Raji (cell line): ENCODE data around the gene SLC39A11.

Experiments used
- POLR2A ChIP-seq: IDR thresholded peaks from 2 replicates; pipeline ENCODE4 v1.6.1; 2011; ENCODE audit warnings: low read depth, low read length, control low read depth; ENCODE audit not compliant: insufficient read depth

Gene SLC39A11

DNA sequence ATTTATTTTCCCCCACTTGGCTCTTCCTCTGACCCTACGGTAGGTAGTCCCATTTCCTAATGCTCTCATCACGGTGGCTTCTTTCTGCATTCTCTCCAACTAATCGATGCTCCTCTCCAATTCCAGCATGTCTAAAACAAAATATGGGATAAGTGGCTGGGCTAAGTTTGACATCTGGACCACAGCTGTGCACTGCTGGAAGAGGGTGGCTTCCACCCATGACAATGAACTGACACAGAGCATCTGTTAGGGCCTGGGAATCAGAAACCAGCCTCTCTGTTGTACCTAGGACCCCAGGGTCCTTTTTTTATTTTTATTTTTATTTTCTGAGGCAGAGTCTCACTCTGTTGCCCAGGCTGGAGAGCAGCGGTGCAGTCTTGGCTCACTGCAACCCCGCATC lies 29.0 kb upstream of the SLC39A11 start:
- no peak for TF ChIP-seq POLR2A

DNA sequence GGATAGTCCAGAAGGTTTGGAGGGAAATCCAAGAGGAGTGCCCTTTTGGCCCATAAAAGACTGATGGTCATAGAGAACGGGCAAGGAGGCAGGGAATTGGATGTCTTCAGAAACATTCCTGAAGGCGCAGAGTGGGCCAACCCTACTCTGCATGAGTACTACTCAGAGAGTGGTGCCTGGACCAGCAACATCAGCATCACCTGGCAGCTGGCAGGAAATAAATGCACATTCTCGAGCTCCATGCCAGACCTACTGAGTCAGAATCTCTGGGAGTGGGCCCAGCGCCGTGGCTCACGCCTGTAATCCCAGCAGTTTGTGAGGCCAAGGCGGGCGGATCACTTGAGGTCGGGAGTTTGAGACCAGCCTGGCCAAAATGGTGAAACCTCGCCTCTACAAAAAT lies 27.1 kb upstream of the SLC39A11 start:
- TF ChIP-seq POLR2A = no peak

DNA sequence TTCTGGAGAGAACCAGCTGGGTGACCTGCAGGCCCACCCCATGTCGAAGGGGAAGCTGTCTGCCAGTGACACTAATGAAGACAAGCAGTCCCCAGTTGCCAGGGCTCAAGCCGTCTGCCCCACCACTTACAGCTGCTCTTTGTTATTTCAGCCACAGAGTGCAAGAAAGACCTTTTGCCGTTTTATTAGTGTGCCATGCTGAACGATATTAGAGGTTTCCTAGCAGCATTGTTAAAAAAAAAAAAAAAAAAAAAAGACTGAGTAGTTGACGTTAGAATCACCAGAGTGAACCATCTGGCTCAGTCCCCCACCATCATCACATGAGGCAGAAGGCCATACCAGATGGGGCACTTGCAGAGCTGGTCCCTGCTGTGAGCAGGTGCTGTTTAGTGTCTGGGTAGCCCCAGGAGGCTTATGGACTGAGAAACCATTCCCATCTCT lies 26.5 kb upstream of the SLC39A11 start:
- no peak for TF ChIP-seq POLR2A

DNA sequence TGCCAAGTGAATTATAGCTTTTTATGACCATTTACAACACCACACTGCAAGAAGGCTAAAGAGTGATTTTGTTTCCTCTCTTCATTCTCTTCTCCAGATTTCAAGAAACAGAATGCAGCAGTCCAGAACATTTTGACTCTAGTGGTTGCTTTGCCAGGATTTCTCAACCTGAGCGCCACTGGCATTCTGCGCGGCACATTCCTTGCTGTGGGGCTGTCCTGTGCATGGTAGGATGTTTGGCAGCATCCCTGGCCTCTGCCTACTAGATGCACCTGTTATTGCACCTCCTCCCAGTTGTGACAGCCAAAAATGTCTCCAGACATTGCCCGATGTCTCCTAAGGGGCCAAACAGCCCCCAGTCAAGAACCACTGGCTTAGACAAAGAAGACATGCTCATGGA lies 25.7 kb upstream of the SLC39A11 start:
- no peak for TF ChIP-seq POLR2A

DNA sequence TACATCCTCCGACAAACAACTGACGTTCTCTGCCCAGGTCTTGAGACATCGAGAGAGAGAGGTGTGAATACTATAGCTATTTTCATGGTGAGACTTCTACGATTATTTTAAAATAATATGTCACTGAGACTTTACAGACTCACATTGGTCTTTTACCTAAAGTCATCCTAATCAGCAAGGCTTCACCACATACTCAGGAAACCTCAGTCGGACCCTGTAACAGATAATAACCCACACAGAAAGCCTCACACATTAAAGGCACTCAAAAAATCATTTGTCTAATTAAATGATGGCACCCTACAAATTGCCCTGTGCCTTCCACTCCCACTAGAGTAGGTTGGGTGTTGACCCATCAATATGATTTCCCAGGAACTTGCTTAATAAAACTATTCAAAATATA lies 19.8 kb upstream of the SLC39A11 start:
- no peak for TF ChIP-seq POLR2A

DNA sequence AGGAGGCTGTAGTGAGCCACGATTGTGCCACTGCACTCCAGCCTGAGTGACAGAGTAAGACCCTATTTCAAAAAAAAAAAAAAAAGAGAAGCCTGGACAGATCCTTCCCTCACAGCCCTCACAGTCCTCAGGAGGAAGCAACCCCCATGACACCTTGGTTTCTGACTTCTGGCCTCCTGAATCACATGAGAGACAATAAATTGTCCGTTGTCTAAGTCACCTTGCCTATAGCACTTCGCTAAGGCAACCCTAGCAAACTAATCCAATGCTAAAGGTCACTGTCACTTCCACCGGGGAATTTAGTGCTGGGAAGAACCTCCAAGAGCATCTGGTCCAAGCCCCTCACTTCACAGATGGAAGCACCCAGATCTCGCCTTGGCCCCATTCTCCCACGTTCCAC lies 18.9 kb upstream of the SLC39A11 start:
- no peak for TF ChIP-seq POLR2A

DNA sequence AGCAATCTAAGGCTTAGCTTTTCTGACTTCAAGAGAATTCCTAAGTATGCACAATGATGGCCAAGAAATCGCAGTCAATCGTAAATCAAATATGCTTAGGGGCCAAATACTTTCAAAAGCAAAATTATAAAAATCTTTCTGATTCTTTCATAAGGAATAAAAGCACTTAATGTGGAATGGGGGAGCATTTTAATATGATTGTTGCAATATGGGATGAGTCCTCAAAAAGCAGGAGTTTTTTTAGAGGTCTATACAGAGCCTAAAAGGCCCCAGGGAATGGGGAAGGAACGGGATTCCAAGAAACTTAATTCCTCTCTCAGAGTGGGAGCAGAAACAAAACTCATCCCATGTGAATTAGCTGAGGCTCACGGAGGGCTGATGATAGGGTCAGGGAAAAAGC lies 14.7 kb upstream of the SLC39A11 start:
- TF ChIP-seq POLR2A = no peak

DNA sequence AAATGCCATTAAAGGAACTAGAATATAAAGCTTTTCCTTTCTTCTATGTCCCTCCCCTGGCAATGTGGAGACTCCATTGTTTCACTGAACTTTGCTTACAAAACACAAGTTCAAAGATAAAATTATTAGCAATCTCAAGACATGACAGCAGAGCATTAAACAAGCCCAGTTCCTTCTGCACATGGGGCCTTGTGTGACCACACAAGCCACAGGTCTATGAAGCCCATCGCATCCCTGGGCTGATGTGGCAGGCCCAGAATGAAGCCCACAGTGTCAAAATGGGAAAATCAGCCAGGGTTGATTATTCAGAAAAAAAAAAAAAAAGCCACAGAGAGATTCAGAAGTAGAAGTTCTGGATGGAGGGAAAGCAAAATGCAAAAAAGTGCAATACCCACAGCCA lies 12.9 kb upstream of the SLC39A11 start:
- TF ChIP-seq POLR2A = no peak

DNA sequence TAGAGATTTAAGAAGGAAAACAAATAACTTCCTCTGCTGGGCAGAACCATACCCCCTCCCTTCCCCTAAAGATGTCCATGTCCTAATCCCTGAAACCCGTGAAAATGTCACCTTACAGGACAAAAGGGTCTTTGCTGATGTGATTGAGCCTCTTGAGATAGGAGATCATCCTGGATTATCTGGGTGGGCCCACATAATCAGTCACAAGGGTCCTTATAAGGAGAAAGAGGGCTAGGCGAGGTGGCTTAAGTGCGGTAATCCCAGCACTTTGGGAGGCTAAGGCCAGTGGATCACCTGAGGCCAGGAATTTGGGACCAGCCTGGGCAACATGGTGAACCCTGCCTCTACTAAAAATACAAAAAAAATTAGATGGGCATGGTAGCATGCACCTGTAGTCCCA lies 12.0 kb upstream of the SLC39A11 start:
- TF ChIP-seq POLR2A = no peak

DNA sequence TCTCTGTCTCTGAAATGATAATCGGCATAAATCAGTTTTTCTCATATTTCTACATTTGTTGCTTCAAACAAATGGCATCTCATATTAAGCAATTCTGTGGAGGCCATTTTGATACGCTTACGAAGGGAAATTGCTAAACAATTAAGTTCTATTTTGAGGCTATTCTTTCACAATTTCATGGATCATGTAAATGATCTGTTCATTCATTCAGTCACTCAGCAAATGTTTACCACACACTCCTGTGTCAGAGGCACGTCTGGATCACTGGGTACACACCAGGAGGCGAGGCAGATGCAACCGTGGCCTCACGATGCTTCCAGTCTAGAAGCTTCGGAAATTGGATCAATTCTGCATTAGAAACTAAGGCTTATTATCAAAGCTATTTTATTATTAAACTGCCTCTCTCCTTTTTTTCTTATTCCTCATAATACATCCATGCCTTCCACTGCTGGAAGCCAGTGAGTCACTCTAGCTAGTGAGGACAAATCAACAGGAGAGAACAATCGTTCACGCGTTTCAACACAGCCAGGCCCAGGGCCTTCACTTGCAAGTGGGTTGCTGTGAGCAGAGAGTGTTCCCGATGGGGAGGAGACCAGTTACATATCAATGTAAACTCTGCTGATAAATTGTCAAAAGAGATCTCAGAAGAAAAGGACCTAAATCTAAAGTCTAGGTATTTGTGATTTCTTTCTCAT lies 11.3 kb upstream of the SLC39A11 start:
- no peak for TF ChIP-seq POLR2A

DNA sequence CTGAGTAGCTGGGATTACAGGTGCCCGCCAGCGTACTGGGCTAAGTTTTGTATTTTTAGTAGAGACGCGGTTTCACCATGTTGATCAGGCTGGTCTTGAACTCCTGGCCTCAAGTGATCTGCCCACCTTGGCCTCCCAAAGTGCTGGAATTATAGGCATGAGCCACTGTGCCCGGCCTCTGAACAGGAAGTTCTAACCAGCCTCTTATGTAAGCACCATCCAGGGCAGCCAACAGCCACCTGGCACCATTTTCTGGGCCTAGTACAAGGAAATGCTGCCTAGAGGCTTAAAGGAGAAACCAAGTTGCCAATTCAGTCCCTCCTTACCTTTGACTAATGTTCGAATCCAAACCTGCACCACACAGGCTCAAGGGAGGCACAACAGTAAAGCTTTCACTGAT lies 8.5 kb upstream of the SLC39A11 start:
- no peak for TF ChIP-seq POLR2A

DNA sequence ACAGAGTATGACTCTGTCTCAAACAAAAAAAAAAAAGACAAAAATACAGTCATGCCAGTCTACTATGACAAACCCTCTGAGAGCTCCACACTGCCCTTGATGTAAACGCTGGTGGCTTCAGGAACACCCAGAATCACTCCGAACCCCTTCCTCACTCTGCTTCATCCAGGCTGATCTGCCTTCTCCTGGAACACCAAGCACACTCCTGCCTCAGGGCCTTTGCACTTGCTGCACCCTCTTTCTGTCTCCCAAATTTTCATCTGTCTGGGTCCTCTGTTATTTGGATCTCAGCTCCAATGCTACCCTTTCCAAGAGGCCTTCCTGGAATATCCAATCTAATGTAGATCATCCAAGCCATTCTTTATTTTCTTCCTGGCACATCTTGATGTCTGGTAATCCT lies 7.9 kb upstream of the SLC39A11 start:
- no peak for TF ChIP-seq POLR2A

DNA sequence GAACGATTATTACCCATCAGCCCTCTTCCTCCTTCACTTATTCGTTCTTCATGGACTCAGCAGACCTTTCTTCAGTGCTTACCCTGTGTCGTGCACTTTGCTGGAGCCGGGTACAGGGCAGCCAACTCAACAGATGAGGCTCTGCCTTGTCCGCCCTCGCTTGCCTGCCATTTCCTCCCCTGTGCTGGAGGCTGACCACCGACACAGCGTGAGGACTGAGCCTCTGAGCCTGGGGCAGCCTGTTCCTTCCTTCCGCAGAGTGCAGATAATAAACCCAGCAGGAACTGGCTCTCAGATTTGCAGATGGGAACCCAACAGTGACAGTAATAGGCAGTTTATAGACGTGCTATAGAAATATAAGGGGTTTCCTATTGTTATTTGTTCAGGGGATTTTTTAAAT lies 7.0 kb upstream of the SLC39A11 start:
- TF ChIP-seq POLR2A = no peak

DNA sequence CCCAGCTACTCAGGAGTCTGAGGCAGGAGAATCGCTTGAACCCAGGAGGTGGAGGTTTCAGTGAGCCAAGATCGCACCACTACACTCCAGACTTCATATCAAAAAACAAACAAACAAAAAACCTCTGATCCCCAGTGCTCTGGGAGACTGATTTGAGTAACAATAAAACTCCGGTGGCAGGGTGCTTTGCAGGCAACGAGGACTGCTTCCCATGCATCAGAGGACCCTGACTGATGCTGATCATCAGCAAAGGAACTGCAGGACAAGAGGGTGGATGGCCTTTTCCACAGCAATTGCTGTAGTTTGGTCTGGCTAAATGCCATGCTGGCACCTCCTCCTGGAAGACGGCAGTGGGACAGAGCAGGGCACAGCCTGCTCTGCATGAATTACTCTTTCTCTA lies 6.4 kb upstream of the SLC39A11 start:
- TF ChIP-seq POLR2A = no peak

DNA sequence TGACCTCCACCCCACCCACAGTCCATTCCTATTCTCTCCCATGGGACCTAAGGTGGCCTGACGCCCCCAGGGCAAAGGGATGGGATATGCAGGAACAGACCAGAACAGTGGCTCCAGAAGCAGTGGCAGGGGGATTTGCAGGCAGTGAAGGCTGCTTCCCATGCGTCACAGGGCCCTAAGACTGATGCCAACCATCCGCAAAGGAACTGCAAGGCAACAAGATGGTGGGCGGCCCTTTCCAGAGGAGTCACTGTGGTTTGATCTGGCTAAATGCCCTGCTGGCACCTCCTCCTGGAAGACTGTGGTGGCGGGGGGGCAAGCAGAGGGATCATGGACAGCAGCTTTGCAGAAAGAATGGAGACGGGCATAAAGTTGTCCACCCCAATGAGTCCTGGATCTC lies 4.4 kb upstream of the SLC39A11 start:
- TF ChIP-seq POLR2A = no peak

DNA sequence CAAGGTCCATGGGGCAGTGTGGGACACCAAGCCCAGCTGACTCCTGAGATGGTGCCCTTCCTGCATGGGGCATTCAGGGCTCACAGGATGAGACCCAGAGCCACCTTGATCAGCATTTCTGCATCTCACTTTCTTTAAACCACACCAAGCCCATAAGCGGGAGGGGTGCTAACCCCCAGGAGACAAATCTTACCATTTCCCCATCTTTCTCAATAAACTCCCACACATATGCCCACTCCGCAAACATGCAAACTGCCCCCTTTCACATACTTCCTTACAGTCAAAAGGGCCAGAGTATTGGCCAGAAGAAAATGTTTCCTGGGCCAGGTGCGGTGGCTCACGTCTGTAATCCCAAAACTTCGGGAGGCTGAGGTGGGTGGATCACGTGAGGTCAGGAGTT lies 3.7 kb upstream of the SLC39A11 start:
- TF ChIP-seq POLR2A = no peak

DNA sequence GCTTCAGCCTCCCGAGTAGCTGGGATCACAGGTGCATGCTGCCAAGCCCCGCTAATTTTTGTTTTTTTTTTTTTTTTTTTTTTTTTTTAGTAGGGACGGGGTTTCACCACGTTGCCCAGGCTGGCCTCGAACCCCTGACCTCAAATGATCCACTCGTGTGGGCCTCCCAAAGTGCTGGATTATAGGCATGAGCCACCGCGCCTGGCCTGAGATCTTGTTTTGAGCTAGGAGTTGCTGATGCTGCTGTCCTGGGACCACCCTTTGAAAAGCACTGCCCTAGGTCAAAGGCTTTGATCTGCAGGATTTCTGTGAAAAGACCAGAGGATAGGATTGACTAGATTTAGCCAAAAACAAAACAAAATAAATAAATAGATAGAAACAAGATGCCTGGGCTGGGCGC lies 798 bp upstream of the SLC39A11 start:
- no peak for TF ChIP-seq POLR2A
